22Rv1 (cell line): ENCODE data around the gene LAGE3.

Source experiments
- ZFX ChIP-seq: fragments of 450-650 bp; IDR thresholded peaks from 2 replicates; pipeline ENCODE4 v1.6.1; 2017; ENCODE audit warnings: antibody characterized with exemption, borderline replicate concordance
- TF ChIP-seq, protein P1 (sequence below): fragments of 450-650 bp; IDR thresholded peaks from 2 replicates; pipeline ENCODE4 v1.5.1; 2017; ENCODE audit warnings: mild to moderate bottlenecking

DNA sequence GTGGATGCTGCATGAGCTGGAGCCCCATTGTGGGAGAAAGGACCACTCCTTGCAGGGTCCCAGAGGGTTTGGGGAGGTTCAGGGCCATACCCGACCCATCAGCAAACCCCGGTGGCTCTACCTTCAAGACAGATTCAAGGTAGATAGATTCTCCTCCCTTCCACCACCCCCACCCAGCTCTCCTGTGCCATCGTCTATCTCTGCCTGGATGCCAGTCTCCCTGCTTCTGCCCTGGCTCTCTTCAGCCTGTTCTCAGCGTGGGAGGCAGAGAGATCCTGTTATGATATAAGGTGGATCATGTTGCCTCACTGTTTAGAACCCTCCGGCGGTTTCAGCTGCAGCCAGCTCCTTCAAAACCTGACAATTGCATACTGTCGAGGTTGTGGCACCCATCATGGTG is 5.4 kb downstream of the LAGE3 start:
- TF ChIP-seq, protein P1, sequence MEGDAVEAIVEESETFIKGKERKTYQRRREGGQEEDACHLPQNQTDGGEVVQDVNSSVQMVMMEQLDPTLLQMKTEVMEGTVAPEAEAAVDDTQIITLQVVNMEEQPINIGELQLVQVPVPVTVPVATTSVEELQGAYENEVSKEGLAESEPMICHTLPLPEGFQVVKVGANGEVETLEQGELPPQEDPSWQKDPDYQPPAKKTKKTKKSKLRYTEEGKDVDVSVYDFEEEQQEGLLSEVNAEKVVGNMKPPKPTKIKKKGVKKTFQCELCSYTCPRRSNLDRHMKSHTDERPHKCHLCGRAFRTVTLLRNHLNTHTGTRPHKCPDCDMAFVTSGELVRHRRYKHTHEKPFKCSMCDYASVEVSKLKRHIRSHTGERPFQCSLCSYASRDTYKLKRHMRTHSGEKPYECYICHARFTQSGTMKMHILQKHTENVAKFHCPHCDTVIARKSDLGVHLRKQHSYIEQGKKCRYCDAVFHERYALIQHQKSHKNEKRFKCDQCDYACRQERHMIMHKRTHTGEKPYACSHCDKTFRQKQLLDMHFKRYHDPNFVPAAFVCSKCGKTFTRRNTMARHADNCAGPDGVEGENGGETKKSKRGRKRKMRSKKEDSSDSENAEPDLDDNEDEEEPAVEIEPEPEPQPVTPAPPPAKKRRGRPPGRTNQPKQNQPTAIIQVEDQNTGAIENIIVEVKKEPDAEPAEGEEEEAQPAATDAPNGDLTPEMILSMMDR, result no peak
- TF ChIP-seq ZFX, result no peak
